DMS153 treated with DMSO at 0.1 percent for 48 hours (cell line): ENCODE measurements around the gene PARS2.

Experiments
- DNase-seq: peaks from one replicate; lab custom pipeline; 2025; ENCODE audit not compliant: unreplicated experiment; lab: John Stamatoyannopoulos, UW

The PARS2 gene

DNA sequence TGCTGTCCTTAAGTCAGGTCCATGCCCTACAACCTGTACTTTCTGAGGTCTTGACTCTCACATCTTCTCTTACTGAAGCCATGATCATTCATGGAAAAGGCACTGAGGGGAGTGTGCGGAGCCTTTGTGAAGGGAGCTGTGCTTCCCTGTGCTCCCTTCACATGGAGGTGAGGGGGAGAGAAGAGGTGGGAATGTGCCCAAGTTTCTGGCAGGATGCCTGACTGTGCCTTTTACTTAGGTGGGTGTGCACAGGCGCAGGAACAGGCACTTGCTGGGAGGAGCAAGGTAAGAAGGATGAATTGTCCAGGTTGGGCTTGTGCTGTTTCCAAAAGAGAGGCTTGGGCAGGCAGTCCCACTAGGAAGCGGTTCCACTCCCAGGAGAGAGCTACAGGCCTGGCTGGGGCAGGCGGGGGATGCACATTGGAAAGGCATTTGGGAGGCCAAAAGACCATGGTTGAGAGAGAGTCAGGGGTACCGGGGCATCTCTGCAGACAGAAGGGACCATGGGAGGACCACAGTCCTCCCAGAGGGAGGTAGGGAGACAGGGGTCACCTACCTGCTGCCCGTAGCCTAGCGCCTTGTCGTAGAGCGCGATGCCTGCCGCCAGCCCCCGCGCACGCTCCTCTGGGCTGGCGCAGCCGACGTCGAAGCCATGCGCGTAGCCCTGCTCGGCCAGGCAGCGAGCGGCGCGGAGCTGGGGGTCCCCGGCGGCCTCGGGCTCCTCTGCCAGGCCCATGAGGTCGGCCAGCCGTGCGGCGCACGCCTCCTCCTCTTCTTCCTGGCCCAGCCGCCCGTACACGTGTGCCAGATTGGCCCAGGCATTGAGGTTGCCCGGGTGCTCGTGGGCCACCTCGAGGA lies 35.9 kb upstream of the PARS2 start:
- no peak for DNase-seq

DNA sequence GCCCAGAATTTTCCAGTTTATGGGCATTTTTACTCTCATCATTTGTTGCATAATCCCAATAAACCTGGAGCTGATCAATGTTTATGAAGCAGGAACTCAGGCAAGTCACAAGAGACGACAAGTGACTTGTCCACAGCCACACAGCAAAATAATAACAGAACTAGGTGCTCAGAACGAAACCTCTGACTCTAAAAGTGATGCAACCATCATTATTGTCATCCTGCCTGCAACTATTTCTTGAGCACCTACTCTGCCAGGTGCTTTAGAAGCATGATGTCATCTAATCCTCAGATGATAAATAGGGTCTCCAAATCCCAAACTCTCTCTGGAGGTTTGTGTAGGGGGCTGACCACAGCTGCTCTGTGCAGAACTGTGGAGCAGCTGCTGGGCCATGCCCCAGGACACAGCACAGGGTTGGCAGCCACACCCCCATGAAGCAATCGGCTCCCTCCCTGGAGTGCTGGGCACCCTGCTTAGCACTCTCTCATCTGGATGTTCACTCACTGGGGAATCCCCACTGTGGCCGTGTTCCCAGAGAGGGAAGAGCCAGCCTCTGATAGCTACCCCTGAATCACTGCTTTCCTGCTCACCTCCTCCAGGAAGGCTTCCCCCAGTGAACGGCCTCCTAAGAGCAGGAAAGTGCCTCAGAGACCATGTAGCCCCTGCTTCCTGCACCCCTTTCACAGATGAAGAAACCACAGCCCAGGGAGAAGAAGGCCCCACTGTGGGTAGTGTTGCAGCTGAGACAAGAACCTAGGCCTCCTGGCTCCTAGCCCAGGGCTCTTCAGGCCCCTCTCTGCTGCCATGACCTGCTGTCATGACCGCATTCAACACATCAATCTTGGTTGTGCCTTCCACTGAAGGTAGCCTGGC lies 34.7 kb upstream of the PARS2 start:
- no peak for DNase-seq

DNA sequence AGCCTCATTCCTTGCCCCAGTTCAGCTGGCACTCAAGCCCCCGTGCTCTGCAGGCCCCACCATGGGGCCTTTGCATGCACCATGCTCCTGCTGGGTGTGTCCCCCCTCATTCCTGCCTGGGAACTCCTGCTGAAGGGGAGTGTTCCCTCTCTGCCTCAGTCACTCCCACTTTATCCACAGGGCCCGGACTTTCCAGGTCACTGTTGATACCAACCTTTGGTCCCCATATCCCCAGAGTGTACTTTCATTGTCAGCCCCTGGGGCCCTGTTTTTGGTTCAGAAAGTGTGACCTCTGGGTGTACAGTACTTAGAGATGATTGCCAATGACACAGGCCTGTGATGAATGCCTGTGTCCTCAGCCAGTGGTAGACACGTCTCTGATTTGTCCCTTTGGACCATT lies 33.9 kb upstream of the PARS2 start:
- DNase-seq: no peak

DNA sequence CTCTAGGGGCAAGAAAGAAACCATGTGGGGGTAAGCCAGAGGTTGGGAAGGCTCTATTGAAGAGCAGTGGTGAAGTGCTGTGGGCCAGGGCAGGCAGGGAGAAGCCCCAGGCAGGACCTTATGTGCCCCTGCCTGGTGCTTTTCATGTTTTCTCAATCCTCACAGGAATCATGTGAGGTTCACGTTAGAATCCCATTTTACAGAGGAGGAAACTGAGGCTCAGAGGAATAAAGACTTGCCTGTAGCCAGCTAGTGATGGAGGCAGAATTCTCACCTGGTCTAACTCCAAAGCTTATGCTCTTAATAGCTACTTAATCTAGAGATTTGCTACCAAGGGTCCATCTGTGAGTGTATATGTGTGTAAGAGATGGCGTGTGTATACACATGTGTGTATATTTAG lies 32.6 kb upstream of the PARS2 start:
- no peak for DNase-seq

DNA sequence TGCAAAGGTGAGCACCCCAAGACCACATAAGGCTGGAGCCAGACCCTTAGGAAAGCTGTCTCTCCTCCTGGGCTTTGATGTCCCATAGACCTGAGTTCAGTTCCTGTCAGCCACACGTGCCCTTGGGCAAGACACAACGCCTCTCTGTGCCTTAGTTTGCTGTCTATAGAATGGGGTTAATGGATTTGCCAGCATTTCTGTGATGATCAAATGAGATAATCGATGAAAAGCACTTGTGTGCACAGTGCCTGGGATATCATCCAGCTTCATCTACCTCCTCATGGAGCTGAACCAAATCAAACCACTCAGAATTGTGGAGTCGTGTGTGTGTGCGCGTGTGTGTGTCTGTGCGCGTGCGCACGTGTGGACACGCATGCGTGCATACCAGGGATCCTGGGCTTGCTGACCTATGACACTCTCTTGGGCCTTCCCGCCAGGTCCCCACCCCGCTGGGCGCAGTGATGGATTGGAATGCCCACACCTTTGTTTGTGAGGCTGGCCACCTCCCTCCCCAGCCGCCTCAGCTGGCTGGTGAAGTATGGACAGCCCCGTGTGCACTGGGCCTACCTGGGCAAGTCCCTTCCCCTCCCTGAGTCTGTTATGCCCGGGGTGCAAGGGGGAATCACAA lies 31.6 kb upstream of the PARS2 start:
- DNase-seq: no peak

DNA sequence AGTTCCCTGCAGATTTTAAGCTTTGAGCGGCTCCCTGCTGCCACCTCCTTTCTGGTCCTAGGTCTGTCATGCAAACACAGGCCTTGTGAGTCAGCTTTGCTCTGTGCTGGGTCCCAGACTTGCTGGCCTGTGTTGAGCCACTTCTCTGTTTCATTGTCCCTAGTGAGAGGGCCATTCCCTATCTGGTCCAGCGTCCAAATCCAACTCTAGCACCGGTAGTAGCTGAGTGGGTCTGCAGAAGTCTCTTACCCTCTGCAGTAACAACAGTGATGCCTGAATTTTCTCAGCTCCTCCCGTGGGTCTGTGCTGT lies 31.0 kb upstream of the PARS2 start:
- DNase-seq: no peak

DNA sequence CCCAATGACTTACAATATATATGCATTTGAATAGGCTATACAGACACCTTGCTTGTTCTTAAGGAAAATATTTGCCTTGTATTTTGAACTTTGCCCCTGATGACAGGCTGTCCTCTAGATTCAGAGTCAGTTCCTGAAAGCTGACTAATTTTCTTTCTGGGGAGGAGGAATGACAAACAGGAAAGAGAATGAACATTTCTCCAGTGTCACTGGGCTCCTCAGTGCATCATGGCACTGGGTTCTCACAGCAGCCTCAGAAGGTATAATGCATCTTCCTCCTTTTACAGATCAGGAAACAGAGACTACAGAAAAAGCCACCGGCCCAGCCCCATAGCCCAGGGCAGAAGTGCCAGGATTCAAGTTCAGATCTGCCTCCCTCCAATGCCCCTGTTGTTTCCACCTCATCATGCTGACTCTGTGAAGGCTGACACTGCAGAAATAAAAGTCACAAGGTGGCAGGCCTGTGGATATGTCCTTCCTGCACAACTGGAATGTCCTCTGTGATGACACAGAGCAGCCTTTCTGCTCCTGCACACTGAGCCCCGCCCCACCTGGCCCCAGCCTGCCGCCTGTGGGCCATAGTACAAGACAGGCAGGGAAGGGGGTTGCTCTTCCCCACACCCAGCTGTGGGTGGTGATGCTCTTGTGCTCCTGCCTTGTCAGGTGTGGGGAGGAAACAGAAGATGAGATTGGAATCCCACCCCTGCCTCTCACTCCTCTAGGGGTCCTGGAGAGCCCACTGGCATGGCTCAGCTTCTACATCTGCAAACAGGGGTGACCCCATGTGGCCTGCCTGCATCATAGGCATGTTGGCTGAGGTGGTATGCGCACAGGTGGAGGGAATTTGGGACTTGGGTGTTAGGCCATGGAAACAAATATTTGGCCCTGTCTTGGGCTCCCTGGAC lies 30.4 kb upstream of the PARS2 start:
- no peak for DNase-seq

DNA sequence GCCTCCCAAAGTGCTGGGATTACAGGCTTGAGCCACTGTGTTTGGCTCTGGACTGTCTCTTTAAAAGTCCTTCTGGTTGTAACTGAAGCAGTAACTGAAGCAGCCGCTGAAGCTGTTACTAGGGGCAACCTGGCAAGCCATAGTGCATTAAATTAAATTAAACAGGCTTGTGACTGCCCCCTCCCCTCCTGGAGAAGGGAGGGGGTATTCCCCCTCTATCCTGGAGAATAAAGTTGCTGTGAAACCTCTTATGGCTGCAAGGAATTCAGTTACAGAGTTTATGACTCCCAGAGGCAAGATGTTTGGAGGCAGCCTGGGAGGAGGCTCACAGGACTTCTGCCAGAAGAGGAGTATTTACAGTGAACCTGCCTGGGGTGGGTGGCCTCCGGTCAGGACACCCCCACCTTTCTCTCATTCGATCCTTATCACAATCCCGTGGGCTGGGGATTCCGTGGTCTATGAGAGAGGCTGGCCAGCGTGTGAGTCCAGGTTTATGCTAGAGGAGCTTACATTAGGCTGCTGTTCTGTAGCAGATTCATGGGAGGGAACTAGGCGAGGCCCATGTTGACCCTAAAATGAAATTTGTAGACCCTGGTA lies 28.5 kb upstream of the PARS2 start:
- no peak for DNase-seq

DNA sequence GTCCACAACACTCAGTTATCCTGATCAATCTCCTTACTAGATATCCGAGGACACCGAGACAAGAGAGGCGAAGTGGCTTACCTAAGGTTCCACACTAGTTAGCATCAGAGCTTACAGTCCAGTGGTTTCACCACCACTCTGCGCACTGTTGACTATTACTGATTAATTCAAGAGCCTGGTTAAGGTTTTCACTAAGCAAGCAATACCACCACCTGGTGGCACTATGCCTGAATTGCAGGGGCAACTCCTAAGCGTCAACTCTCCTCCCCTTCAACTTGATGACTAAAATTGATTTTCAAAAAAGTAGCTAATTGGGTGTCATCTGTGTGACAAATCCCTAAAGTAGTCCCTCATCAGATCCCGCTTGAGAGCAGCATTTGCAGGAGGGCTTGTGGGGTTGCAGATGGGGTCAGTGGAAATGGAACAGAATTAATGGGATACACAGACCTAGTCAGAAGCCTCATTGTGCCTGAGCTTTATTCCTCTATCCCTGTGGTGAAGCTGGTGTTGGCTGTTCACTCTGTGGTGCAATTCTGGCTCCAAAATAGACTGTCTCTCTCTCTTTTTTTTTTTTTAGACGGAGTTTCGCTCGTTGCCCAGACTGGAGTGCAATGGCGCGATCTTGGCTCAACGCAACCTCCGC lies 27.7 kb upstream of the PARS2 start:
- no peak for DNase-seq

DNA sequence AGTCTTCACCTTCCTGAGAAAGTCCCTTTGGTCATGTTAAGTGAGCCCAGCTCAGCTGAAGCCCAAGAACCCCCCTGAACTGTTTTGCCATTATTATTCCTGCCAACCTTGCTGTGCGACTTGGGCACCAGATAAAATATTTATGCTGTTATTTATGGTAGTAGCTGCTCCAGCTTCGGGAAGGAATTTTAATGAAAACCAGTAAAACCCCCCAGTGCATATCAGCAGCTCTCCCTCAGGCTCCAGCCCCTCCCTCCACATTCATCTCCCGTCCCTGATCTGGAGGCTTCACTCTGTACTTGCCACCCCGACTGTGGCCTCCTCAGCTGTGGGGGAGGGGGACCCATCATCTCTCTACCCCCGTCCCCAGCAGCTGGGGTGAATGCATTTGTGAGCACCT lies 24.1 kb upstream of the PARS2 start:
- no peak for DNase-seq

DNA sequence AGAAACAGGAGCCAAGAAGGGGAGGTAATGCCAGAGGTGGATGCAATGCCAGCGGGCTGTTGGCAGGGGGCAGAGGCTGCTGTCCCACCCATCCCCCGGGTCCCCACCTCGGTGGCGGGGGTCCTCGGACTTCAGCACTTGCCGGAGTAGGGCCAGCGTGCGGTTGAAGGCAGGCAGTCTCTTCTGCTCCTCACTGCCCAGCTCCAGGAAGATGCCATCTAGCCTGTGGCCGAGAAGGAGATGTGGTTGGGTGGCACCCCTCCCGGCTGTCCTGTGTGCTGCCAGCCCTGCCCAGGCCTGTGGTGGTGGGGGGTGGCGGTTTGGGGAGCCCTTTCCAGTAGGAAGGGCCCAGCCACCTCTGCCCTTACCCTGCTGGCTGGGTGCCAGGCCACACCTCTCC lies 23.3 kb upstream of the PARS2 start:
- no peak for DNase-seq

DNA sequence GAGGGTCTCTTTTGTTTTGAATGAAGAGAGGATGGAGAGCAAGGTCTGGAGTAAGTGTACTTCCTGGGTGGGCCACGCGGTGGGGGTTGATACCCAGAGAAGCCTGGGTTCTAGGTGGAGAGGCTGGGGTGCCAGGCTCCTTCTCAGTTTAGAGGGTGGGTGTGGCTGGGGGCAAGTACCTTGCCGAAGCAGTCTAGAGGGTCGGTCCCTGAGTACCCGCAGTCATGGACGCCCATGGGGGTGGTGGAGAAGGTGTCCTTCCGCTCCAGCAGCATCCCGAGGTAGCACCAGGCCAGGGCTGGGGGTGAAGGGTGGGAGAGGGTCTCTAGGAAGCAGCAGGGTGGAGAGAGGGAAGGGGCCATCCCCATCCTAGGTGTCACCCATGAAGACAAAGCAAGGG lies 22.5 kb upstream of the PARS2 start:
- DNase-seq: no peak

DNA sequence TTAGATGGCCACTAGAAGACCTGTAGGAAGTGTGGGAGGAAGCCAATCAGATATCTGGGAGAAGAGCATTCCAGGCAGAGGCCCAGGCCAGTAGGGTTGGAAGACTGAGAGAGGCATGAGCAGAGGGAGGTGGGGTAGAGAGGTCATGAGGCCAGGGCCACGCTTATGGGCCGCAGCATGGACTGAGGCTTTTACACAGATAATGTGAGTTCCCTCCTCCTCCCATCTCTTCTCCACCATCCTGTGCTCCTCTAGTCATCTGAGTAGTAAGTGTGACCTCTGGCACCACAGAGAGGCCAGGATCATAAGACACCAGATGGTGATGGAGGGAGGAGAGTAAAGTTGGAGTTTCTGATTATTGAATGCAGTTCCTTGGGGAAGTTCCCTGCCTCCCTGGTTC lies 19.7 kb upstream of the PARS2 start:
- DNase-seq: no peak

DNA sequence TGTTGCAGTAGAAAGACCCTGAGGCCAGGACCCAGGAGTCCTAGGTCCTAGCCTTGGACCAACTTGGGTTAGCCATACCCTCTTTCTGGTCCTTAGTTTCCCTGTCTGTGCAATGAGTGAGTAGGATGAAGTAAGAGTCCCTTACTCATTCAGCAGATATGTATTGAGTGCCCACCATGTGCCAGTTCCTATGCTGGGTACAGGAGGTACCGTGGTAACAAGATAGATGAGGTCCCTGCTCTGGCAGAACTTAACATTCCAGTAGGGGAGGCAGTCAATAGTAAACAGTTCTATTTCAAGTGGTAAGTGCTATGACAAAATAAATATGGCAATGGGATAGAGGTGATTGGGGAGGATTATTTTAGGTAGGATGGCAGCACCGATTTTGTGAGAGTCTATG lies 18.3 kb upstream of the PARS2 start:
- no peak for DNase-seq

DNA sequence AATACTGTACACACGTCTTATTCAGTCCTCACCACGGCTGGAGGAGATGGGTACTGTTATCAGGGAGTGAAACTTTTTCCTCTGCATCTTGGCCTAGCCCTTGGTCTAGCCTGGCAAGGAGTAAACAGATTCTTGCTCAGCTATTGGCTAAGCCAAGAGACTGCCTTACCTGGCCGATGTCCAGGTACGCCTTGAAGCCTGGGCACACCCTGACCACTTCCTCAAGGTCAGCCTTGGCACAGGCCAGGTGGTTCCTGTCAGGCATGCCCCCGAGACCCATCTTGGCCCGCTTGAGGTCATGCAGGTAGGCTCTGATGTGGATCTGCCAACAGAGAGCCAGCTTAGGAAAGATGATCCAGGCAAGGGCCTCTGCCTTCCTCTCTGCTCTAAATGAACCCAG lies 17.8 kb upstream of the PARS2 start:
- no peak for DNase-seq

DNA sequence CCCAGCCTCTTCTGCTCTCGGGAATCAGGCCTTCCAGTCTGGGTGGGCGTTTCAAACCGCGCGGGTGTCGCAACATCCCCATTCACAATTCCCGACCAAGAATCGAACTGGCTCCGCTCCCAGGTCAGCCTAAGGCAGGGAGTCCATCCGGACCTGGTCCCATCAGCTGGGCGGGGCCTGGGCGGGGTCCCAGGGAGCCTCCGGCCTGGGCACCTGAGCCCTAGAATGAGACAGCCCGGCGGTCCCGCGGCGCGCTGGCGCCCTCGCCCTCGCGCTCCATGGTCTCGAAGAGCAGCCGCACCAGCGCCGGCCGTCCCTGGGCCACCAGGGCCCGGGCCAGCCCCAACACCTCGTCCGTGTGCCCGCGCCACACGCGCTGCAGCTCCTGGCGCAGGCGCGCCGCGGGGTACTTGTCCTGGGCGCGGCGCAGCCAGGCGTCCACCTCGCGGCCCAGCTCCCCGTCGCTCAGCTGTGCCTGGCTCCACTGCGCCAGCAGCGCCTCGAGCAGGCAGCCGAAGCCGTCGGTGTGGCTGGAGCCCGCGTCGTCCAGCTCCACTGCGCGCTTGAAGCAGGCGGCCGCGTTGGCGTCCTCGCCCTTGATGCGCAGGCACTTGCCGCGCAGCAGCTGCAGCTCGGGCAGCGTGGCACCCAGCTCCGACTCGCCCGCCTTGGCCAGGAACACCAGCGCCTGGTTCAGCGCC lies 16.9 kb upstream of the PARS2 start:
- no peak for DNase-seq

DNA sequence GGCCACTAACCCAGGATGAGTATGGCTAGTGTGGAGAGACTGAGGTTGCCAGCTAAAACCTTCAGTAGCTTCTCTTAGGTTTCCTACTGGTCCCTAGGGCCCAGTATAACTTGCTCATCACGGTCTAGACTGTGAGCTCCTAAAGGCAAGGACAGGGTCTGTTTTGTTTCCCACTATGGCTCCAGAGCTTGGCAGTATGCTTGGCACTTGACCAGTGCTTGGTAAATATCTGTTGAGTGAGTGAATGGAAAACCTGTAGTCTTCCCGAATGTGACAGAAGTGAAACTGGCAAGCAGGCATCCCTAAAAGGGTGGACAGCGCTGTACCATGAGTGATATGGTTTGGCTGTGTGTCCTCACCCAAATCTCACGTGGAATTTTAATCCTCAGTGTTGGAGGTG lies 13.1 kb upstream of the PARS2 start:
- no peak for DNase-seq

DNA sequence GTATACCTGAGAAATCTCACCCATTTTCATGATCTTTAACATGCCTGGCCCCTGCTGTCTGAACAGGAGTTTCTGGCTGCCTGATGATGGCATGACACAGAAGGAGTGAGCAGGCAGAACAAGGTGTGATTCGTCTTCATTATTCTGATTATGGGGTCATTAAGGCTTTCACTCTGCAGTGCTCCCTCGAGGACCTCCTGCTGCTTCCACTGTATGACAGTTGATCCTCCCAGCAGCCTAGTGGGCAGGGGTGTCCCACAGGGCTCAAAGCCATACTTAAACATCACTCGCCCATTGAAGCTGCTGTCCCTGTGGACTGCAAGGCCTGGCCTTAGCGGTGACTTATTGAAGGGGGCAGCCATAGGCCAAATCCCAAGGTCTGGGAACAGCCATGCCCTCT lies 12.7 kb upstream of the PARS2 start:
- DNase-seq: no peak
